ENCODE results near the gene FLYWCH2.
"Not testable (repeated sequence)": the region's sequence is repeated elsewhere in the genome, so short reads cannot be mapped to it uniquely, and the experiment has no call there.

The FLYWCH2 gene

DNA sequence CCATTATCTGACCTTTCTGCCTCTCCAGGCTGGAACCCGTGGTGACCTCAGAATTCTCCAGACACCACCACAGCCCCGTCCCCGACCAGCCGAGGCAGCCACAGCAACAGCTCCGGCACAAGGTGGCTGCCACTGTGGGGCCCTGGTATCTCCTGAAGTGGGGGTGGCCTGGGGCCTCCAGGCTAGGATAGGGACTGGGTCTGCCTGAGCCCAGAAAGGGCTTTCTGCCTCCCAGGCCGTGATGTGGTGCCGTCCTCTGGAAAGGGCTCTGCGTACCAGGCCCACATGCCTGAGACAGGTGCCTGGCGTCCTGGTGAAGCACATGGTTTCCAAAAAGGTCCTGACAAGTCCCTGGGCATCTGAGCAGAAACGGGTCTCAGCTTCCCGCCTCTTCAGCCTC, 45.8 kb downstream of the FLYWCH2 start:
- no peaks in the 10 kb centered on the region for H3K36me3 Mint-ChIP-seq (ENCODE audit: low read depth)
- peaks cover 11% of the 10 kb centered on the region for H3K4me1 Mint-ChIP-seq
- H3K27ac Mint-ChIP-seq = peak overlapping the region; percentile 44 to 83 (median 76)
- no peaks in the 10 kb centered on the region for H3K27me3 Mint-ChIP-seq (ENCODE audit: low read depth)
- no peaks in the 10 kb centered on the region for H3K9me3 Mint-ChIP-seq
- TF ChIP-seq, protein P1, sequence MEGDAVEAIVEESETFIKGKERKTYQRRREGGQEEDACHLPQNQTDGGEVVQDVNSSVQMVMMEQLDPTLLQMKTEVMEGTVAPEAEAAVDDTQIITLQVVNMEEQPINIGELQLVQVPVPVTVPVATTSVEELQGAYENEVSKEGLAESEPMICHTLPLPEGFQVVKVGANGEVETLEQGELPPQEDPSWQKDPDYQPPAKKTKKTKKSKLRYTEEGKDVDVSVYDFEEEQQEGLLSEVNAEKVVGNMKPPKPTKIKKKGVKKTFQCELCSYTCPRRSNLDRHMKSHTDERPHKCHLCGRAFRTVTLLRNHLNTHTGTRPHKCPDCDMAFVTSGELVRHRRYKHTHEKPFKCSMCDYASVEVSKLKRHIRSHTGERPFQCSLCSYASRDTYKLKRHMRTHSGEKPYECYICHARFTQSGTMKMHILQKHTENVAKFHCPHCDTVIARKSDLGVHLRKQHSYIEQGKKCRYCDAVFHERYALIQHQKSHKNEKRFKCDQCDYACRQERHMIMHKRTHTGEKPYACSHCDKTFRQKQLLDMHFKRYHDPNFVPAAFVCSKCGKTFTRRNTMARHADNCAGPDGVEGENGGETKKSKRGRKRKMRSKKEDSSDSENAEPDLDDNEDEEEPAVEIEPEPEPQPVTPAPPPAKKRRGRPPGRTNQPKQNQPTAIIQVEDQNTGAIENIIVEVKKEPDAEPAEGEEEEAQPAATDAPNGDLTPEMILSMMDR (IDR thresholded peaks at IDR 0.05; ENCODE audit: unreplicated experiment in 3 of 3) = no peak
- H3K4me3 Mint-ChIP-seq = no peak overlapping the region

DNA sequence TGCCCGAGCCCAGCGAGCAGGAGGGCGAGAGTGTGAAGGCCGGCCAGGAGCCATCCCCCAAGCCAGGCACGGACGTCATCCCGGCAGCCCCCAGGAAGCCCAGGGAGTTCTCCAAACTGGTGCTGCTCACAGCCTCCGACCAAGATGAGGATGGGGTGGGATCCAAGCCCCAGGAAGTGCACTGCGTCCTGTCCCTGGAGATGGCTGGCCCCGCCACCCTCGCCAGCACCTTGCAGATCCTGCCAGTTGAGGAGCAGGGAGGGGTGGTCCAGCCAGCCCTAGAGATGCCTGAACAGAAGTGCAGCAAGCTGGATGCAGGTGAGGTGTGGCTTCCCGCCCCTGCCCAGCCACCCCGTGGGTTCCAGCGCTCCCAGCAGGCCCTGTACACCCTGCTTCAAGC, 46.7 kb downstream of the FLYWCH2 start:
- Mint-ChIP-seq H3K36me3 (ENCODE audit: low read depth) (peaks cover 4% of the 10 kb centered on the region), H3K9me3 (no peaks in the 10 kb centered on the region), H3K27ac (no peak overlapping the region), H3K4me3 (no peak overlapping the region), H3K4me1 (peaks cover 11% of the 10 kb centered on the region), H3K27me3 (ENCODE audit: low read depth) (no peaks in the 10 kb centered on the region)
- TF ChIP-seq, protein P1 (IDR thresholded peaks at IDR 0.05; ENCODE audit: unreplicated experiment in 3 of 3) = no peak

DNA sequence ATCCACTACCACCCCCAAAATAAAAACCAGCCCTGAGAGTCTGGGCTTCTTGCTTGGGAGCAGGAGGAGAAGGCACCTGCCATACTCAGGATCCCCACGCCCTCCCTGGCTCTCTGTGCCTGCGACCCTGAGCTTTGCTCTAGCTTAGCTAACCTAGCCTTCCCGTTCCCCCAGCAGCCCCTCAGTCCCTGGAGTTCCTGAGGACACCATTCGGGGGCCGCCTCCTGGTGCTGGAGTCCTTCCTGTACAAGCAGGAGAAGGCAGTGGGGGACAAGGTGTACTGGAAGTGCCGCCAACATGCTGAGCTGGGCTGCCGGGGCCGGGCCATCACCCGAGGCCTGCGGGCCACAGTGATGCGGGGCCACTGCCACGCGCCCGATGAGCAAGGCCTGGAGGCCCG, 47.2 kb downstream of the FLYWCH2 start:
- peaks cover 5% of the 10 kb centered on the region for H3K36me3 Mint-ChIP-seq (ENCODE audit: low read depth)
- no peaks in the 10 kb centered on the region for H3K9me3 Mint-ChIP-seq
- H3K4me1 Mint-ChIP-seq = peaks cover 11% of the 10 kb centered on the region
- no peak overlapping the region for H3K27ac Mint-ChIP-seq
- TF ChIP-seq, protein P1 (IDR thresholded peaks at IDR 0.05; ENCODE audit: unreplicated experiment in 3 of 3) = no peak
- H3K27me3 Mint-ChIP-seq (ENCODE audit: low read depth) = no peaks in the 10 kb centered on the region
- H3K4me3 Mint-ChIP-seq = no peak overlapping the region

DNA sequence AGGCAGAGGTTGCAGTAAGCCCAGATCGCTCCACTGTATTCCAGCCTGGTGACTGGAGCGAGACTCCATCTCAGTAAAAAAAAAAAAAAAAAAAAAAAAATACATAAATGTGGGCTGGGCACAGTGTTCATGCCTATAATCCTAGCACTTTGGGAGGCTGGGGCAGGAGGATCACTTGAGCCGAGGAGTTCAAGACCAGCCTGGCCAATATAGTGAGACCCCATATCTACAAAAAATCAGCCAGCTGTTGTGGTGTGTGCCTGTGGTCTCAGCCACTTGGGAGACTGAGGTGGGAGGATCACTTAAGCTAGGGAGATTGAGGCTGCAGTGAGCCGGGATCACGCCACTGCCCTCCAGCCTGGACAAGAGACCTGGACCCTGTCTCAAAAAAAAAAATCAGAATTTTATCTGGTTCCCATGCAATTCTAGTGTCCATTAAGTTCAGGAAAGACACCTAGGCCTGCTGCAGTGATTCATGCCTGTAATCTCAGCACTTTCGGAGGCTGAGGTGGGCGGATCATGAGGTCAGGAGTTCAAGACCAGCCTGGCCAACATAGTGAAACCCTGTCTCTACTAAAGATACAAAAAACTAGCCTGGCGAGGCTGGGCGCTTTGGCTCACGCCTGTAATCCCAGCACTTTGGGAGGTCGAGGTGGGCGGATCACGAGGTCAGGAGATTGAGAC, 48.4 kb downstream of the FLYWCH2 start:
- not testable (repeated sequence) for H3K9me3 Mint-ChIP-seq; H3K4me1 Mint-ChIP-seq; H3K4me3 Mint-ChIP-seq; H3K27me3 Mint-ChIP-seq (ENCODE audit: low read depth); H3K27ac Mint-ChIP-seq
- peaks cover 11% of the 10 kb centered on the region for H3K36me3 Mint-ChIP-seq (ENCODE audit: low read depth)

DNA sequence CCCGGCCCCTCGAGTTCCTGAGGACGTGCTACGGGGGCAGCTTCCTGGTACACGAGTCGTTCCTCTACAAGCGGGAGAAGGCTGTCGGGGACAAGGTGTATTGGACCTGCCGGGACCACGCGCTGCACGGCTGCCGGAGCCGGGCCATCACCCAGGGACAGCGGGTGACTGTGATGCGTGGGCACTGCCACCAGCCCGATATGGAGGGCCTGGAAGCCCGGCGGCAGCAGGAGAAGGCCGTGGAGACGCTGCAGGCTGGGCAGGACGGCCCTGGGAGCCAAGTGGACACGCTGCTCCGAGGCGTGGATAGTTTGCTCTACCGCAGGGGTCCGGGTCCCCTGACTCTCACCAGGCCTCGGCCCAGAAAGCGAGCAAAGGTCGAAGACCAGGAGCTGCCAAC, 50.1 kb downstream of the FLYWCH2 start:
- no peaks in the 10 kb centered on the region for H3K4me1 Mint-ChIP-seq
- no peak overlapping the region for H3K4me3 Mint-ChIP-seq
- H3K36me3 Mint-ChIP-seq (ENCODE audit: low read depth) = peaks cover 11% of the 10 kb centered on the region
- TF ChIP-seq, protein P1 (IDR thresholded peaks at IDR 0.05; ENCODE audit: unreplicated experiment in 3 of 3) = no peak
- H3K9me3 Mint-ChIP-seq = no peaks in the 10 kb centered on the region
- no peaks in the 10 kb centered on the region for H3K27me3 Mint-ChIP-seq (ENCODE audit: low read depth)
- H3K27ac Mint-ChIP-seq = no peak overlapping the region

DNA sequence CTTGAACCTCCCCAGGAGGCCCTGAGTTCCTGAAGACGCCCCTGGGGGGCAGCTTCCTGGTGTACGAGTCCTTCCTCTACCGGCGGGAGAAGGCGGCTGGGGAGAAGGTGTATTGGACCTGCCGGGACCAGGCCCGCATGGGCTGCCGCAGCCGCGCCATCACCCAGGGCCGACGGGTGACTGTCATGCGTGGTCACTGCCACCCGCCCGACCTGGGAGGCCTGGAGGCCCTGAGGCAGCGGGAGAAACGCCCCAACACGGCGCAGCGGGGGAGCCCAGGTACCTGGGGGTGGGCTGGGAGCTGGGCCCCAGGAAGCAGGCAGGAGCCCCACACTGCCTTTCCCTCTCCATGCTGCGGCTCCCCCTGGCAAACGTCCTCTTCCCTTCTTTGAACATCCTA, 50.7 kb downstream of the FLYWCH2 start:
- Mint-ChIP-seq H3K4me1 (no peaks in the 10 kb centered on the region), H3K4me3 (no peak overlapping the region), H3K27ac (no peak overlapping the region), H3K36me3 (ENCODE audit: low read depth) (peaks cover 11% of the 10 kb centered on the region), H3K27me3 (ENCODE audit: low read depth) (no peaks in the 10 kb centered on the region), H3K9me3 (no peaks in the 10 kb centered on the region)
- TF ChIP-seq, protein P1 (IDR thresholded peaks at IDR 0.05; ENCODE audit: unreplicated experiment in 3 of 3) = no peak

Data from nephron (organoid).